ENCODE data around the gene NET1.

Gene NET1

DNA sequence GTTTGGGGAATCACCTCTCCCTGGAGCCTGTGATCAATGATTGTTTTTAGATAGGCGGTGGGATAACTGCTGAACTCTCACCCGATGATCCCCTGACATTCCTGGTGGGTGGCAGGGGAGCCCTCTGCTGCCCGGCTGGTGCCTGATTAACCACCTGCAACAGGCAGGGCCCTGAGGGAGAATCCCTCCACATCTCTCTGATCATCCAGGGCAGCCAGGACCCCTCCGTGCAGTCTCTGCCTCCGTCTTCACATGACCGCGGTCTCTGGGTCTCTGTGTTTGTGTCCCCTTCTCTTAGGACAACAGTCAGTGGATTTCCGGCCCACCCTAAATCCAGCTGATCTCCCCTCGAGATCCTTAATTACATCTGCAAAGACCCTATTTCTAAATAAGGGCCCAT, 69.7 kb downstream of the NET1 start:
- no peak overlapping the region for H3K4me3 ChIP-seq (ENCODE audit: low read depth, low read length)
- TF ChIP-seq CTCF (IDR thresholded peaks at IDR 0.05; ENCODE audit: low read depth, low read length), result no peak
- DNase-seq (ENCODE audit: low read depth, low spot score), result no peak
- in situ Hi-C loops (cut with HindIII; ENCODE audit: low sequenced_read_pairs), result no loop called here

- TF ChIP-seq CTCF (IDR thresholded peaks at IDR 0.05; ENCODE audit: low read depth, low read length), result no peak
- H3K4me3 ChIP-seq (ENCODE audit: low read depth, low read length), result no peak overlapping the region
- DNase-seq (ENCODE audit: low read depth, low spot score), result no peak
- in situ Hi-C loops (cut with HindIII; ENCODE audit: low sequenced_read_pairs), result no loop called here
These were observed 71.8 kb downstream of the NET1 start for GRCh38 chr10:5484205-5484604.

DNA sequence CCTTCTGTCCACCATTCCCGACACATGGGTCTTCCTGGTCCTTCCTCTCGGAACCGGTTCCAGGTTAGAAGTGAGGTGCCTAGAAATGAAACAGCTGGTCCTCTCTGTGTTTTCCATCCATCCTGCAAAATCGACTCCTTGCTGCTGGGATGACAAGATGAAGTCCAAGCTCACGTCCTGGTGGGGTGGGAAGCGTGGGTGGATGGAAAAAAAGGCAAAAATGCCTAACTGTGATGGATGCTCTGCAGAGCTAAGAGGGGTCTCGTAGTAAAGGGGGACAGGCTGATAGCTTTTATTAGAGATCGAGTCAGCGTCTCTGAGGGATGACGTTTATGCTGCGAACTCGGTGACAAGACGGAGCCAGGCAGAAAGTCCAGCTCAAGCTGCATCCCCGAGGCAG, 72.9 kb downstream of the NET1 start:
- no peak for DNase-seq (ENCODE audit: low read depth, low spot score)
- TF ChIP-seq CTCF (IDR thresholded peaks at IDR 0.05; ENCODE audit: low read depth, low read length), result no peak
- in situ Hi-C loops (cut with HindIII; ENCODE audit: low sequenced_read_pairs), result no loop called here
- no peak overlapping the region for H3K4me3 ChIP-seq (ENCODE audit: low read depth, low read length)

- DNase-seq (ENCODE audit: low read depth, low spot score), result no peak
- in situ Hi-C loops (cut with HindIII; ENCODE audit: low sequenced_read_pairs), result no loop called here
- H3K4me3 ChIP-seq (ENCODE audit: low read depth, low read length), result no peak overlapping the region
- TF ChIP-seq CTCF (IDR thresholded peaks at IDR 0.05; ENCODE audit: low read depth, low read length), result no peak
These were observed 73.8 kb downstream of the NET1 start for GRCh38 chr10:5485948-5486852.

- no peak overlapping the region for H3K4me3 ChIP-seq (ENCODE audit: low read depth, low read length)
- DNase-seq (ENCODE audit: low read depth, low spot score), result no peak
- in situ Hi-C loops (cut with HindIII; ENCODE audit: low sequenced_read_pairs), result no loop called here
- no peak for TF ChIP-seq CTCF (IDR thresholded peaks at IDR 0.05; ENCODE audit: low read depth, low read length)
These were observed 74.5 kb downstream of the NET1 start for GRCh38 chr10:5486853-5487235.

GRCh38 chr10:5488272-5489161, 76.2 kb downstream of the NET1 start:
- no peak for DNase-seq (ENCODE audit: low read depth, low spot score)
- no peak overlapping the region for H3K4me3 ChIP-seq (ENCODE audit: low read depth, low read length)
- in situ Hi-C loops (cut with HindIII; ENCODE audit: low sequenced_read_pairs), result no loop called here
- TF ChIP-seq CTCF (IDR thresholded peaks at IDR 0.05; ENCODE audit: low read depth, low read length), result no peak
